ENCODE data around the gene SFTPB.

GRCh38 chr2:85665264-85665937 is 2.6 kb downstream of the SFTPB start:
- no peak for TF ChIP-seq CTCF (IDR thresholded peaks at IDR 0.05; ENCODE audit: poor library complexity)
- no peak for TF ChIP-seq EZH2phosphoT487 (IDR thresholded peaks at IDR 0.05; ENCODE audit: low read depth, severe bottlenecking, unreplicated experiment)
